Measurements from ENCODE around the gene ABCG4.
"Not testable (repeated sequence)": the region's sequence is repeated elsewhere in the genome, so short reads cannot be mapped to it uniquely, and the experiment has no call there.

- not testable (repeated sequence) for TF ChIP-seq CTCF, POLR2A (IDR thresholded peaks at IDR 0.05)
Observed at GRCh38 chr11:119103161-119103664, 45.6 kb upstream of the ABCG4 start.
